ENCODE data around the gene ZBTB16.

DNA sequence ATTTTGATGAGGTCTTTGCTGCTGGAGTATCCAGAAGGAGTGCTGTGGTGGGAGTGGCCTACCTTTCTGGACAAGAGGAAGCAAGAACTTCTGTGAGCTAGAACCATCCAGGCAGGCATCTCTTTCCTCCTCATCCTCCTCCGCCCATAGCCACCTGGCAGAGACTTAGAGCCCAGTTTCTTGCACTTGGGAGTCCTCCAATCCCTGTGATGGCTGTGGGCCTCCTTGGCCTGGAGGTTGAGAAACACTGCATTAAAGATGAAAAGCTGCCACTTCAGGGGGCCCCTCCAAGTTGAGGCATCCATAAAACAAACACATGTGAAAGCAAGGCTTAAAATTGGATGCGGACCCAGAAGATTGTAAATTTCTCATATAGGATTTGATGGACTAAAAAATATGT lies 110.3 kb downstream of the ZBTB16 start:
- TF ChIP-seq POLR2AphosphoS5 (IDR thresholded peaks at IDR 0.05; ENCODE audit: borderline replicate concordance, low read depth, low read length) (no peak), EZH2 (IDR thresholded peaks at IDR 0.05) (no peak), FOXP2 (optimal IDR thresholded peaks at IDR 0.05; ENCODE audit: control extremely low read depth, extremely low read length, insufficient read depth) (no peak)
